WI38 (cell line): ENCODE data around the gene FAF1.

ENCODE experiments used
- H3K4me3 ChIP-seq: 2 replicates; pipeline ENCODE4 v1.5.1; 2011; ENCODE audit warnings: low read depth, mild to moderate bottlenecking, control low read depth, low read length
- TF ChIP-seq, protein P1 (sequence below): IDR thresholded peaks from 2 replicates; pipeline ENCODE4 v1.5.1; 2012; ENCODE audit warnings: low read depth, mild to moderate bottlenecking, control low read depth, low read length

FAF1 gene

GRCh38 chr1:50693829-50694228 lies 266.2 kb downstream of the FAF1 start:
- TF ChIP-seq, protein P1, sequence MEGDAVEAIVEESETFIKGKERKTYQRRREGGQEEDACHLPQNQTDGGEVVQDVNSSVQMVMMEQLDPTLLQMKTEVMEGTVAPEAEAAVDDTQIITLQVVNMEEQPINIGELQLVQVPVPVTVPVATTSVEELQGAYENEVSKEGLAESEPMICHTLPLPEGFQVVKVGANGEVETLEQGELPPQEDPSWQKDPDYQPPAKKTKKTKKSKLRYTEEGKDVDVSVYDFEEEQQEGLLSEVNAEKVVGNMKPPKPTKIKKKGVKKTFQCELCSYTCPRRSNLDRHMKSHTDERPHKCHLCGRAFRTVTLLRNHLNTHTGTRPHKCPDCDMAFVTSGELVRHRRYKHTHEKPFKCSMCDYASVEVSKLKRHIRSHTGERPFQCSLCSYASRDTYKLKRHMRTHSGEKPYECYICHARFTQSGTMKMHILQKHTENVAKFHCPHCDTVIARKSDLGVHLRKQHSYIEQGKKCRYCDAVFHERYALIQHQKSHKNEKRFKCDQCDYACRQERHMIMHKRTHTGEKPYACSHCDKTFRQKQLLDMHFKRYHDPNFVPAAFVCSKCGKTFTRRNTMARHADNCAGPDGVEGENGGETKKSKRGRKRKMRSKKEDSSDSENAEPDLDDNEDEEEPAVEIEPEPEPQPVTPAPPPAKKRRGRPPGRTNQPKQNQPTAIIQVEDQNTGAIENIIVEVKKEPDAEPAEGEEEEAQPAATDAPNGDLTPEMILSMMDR, result no peak
- no peak overlapping the region for H3K4me3 ChIP-seq

DNA sequence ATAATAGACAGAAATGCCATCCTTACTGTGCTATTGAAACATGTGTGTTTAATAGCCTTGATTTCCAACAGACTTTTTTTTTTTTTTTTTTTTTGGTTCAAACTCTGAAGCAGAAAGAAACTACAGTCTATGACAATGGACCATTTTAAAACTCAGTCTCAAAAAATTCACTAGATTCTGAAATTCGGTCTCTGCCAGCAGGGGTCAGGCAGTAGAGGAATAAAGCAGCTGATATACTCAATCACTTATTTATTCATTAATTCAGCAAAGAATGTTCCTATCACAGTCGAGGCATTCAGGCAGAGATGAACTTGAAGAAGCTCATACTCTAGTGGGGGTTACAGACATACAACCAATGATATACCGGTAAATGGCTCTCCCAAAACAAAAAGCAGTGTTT lies 275.9 kb downstream of the FAF1 start:
- no peak overlapping the region for H3K4me3 ChIP-seq
- TF ChIP-seq, protein P1, result no peak

DNA sequence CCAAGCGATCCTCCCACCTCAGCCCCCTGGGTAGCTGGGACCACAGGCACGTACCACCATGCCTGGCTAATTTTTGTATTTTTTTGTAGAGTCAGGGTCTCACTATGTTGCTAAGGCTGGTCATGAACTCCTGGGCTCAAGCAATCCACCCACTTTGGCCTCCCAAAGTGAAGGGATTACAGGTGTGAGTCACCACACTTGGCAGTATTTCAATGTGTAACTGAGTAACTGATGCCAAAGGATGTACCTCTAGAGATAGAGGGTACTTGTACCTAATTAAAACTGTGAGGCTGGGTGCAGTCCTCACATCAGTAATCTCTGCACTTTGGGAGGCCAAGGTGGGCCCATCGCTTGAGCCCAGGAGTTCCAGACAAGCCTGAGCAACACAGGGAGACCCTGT lies 278.1 kb downstream of the FAF1 start:
- TF ChIP-seq, protein P1, result no peak
- H3K4me3 ChIP-seq, result no peak overlapping the region

DNA sequence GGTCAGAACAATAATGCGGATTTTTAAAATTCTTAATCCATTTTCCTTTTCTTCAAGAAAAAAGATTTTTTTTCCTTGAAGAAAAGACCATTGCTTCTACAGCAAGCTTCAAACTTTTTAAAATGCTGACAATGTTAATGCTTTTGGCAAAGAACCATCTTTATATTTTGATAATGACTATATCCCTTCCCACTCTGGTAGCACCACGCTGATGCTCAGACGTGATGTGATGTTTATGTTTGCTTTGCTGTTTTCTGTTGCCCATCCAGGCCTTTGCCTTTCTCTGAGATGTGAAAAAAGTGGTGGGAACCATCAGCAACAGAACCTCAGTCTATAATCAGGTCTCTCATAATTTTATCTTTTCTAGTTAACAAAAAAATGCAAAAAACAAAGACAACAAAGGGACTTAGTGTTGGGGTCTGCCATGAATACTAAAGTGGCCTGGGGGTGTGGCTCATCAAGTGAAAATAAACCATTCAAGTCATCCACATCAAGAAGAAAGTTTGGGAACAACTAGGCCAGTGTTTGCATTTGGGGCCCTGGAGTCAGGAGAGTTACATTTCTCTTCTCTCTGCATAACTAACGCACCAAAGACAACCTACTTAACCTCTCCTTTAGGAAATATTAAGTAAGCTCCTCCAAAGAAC lies 292.2 kb downstream of the FAF1 start:
- TF ChIP-seq, protein P1, result no peak

GRCh38 chr1:50667272-50667671 lies 292.8 kb downstream of the FAF1 start:
- TF ChIP-seq, protein P1, result no peak
- no peak overlapping the region for H3K4me3 ChIP-seq

More for the DNA sequence above, 292.2 kb downstream of the FAF1 start:
- no peak overlapping the region for H3K4me3 ChIP-seq

GRCh38 chr1:50666849-50667248 lies 293.2 kb downstream of the FAF1 start:
- H3K4me3 ChIP-seq, result no peak overlapping the region
- TF ChIP-seq, protein P1, result no peak

GRCh38 chr1:50665413-50665812 lies 294.7 kb downstream of the FAF1 start:
- TF ChIP-seq, protein P1, result no peak
- no peak overlapping the region for H3K4me3 ChIP-seq
